Activated naive CD4-positive, alpha-beta T cell treated with anti-CD3 and anti-CD28 coated beads, Interleukin-2, amount 10 ng/mL, durations not matched to agents 5 hours and 36 hours (primary cell): Measurements from ENCODE around the gene ITGA2. TPM values are rescaled to one million over a fixed set of nuclear protein-coding genes. Genes with fewer than 3 reads are reported as not detected.

ENCODE experiments used
- total RNA-seq, 2 experiments: library from RNA; stranded (reverse); gene quantifications; one replicate each; pipeline ENCODE4 v1.2.3, GENCODE V29; 2021

The ITGA2 gene
- 1 to 10 TPM; 5.0 TPM for total RNA-seq

DNA sequence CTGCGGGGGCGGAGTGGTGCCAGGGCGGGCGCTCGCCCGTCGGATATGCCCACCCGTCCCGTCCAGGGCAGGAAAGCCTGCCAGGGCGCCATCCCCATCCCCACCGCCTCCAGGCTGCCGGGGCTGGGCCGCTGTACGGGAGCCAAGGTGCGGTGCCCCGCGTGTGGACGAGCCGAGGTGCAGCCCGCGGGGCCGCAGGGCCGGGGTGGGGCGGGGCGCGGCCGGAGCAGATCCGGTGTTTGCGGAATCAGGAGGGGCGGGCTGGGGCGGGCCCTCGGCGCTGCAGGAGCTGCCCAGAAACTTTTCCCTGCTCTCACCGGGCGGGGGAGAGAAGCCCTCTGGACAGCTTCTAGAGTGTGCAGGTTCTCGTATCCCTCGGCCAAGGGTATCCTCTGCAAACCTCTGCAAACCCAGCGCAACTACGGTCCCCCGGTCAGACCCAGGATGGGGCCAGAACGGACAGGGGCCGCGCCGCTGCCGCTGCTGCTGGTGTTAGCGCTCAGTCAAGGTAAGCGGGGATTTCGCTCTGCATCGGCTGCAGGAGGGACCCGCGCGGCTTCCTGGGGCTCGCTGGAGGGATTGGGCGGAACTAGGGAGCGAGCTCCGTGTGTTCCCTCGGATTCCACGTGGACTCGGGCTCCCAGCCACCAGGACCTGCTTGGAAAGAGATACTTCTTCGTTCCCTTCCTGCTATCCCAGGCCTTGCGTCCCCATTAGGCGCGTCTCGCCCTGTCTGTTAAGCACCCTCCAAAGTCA, at the start of gene ITGA2:
TSS of gene ITGA2 (plus strand) at position 328 of the 756 bp plus-strand sequence. CDS start at position 445, 117 bp downstream.

DNA sequence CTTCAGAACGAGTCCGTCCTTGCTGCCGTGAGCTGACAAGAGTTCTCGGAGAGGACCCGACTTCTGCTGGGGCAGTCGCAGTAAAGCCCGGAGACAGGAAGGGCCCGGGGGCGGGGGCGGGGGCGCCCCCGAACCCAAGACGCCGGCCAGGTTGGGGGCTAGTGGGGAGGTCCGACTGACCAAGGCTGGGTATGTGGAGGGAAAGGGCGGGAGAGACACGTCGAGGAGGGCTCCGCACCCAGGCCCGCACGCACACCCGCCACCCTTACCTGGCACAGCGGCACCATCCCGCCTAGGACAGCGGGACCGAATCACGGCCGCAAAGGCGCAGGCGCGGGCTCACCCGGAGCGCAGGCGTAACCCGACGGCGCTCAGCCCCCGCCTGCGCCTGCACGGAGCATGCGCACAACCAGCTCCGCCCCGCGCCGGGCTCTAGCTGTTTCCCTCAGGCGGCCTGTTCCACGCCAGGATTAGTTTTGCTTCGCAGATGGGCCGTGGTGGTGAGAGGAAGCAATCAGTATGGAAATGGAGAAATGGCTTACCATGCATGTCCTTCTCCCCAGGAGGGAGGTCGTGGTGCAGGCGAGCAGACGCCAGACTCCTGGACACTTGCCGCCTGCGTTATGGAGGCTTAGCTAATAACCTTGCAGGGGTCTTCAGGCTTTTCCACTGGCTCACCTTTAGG, 120.4 kb downstream of the ITGA2 start, which contains the start of gene MOCS2:
TSS of gene MOCS2 (minus strand) at position 315 of the 685 bp plus-strand sequence. CDS start 2,583 bp downstream, outside the sequence.

Other genes starting within 250 kb of the ITGA2 start
- gene ITGA1, start 201.4 kb upstream of the ITGA2 start, total RNA-seq: 1 to 10 TPM in 1 of 2 experiments, under 1 TPM in 1; 0.93 to 1.6 TPM
- gene PELO, start 201.4 kb upstream of the ITGA2 start, total RNA-seq: 10 to 100 TPM in 1 of 2 experiments, 1 to 10 TPM in 1; 9.6 to 11.5 TPM
- gene MOCS2, start 120.4 kb downstream of the ITGA2 start, total RNA-seq: 10 to 100 TPM; 28.3 to 29.0 TPM